ENCODE results near the gene CD99L2.
A peak's percentile ranks its signal among the peaks of the same experiment; 100 is the strongest.

Gene CD99L2, protein sequence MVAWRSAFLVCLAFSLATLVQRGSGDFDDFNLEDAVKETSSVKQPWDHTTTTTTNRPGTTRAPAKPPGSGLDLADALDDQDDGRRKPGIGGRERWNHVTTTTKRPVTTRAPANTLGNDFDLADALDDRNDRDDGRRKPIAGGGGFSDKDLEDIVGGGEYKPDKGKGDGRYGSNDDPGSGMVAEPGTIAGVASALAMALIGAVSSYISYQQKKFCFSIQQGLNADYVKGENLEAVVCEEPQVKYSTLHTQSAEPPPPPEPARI
- total RNA-seq = 18.8 reads per million, percentile 45 among the genes with 10 or more reads in this experiment

DNA sequence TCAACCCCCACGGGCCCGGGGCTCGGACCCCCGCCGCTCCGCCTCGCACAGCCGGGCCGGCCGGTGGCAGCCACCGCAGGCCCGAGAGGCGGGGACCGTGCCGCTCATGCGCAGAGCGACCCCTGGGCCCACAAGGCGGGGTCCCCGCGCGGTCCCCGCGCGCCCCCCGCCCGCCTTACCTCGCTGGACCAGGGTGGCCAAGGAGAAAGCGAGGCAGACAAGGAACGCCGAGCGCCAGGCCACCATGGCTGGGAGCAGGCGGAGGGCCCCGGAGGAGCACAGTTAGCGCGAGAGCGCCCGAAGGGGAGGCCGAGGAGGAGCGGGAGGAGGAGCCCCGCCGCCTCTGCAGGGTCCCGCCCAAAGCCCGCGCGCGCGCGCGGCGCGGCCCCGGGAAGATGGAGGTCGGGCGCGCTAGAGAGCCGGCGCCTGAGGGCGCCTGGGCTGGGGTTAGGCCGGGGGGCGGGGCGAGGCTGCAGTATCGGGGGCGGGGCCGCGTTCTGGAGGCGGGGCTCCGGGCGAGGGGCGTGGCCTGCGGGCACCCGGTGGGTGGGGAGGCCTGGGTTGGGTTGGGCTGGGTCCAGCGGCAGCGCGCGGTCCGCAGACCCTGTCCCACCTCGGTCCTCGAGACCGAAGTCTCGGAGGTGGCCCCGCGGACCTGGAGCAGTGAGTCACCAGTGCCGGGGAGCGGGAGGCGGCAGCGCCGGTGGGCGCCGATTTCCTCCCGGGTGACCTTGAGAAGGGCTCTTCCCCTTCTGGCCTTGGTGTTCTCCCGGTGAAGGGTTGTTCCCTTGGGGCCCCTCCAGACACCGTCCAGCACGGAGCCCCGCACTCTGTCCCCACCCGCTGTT is at the start of gene CD99L2:
CD99L2 (minus strand) TSS at position 326 of the 848 bp plus-strand sequence; CDS start at position 246, 80 bp downstream.
- peak; percentile 81 for DNase-seq

DNA sequence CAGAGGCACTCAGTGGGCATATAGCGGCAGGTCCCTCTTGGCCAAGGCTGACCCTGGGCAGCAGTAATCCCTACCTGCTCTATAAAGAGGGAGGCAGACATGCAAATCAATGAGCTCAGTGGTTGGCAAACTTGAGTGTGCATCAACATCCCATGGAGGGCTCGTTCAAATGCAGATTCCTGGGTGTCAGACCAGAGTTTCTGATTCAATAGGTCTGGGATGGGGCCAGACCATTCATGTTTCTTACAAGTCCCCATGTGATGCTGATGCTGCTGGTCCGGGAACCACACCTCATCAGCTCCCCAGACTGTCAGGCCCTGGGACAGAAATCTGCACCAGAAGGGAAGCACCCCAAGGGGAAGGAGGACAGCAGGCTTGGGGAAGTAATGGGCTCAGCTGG is 45.8 kb upstream of the CD99L2 start:
- no peak for DNase-seq

DNA sequence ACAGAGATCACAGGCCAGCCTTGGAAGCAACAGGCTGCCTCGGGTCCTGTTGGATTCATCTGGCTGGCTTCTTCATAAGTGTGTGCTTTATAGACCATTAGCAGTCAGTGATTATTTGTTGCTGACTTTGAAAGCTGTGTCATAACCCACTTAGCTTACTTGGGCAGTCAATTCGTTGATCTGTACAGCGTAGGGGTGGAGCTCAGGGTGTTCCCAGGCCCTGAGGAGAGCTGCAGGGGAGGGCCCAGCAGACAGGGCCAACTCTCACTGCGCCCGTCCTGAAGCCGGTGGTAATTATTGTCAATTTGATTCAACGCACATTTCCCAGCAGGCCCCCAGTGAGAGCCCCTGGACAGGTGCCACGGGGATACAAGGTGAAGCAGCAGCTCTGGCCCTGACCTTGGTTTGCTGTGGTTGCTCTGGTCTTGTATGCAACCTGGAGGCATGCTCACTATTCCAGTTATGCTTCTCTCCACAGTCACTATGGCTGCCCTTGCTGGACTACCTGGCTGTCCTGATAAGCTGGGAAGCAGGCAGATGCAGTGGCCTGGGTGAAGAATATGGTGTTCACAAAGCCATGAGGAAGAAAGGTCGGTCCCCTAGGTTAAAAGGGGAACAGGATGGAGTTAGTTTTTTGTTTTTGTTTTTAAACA is 44.6 kb upstream of the CD99L2 start:
- DNase-seq = no peak

DNA sequence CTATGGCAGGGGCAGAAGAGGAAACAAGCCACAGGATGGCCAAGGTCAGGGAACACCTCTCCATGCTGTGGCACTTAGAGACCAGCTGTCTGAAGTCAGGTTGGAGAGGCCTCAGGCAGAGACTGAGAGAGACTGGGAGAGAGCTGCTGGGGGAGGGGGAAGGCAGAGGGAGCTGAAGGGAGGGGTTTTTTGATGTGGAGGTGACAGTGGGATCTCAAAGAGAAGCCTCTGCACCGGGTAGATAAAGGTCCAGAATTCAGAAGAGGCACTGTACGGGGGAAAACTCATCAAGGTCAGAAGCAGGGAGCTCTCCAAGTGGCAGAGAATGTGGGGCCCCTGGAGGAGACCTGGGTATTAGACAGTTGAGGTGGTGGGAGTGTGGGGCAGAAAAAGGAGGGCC is 43.1 kb upstream of the CD99L2 start:
- DNase-seq = no peak

DNA sequence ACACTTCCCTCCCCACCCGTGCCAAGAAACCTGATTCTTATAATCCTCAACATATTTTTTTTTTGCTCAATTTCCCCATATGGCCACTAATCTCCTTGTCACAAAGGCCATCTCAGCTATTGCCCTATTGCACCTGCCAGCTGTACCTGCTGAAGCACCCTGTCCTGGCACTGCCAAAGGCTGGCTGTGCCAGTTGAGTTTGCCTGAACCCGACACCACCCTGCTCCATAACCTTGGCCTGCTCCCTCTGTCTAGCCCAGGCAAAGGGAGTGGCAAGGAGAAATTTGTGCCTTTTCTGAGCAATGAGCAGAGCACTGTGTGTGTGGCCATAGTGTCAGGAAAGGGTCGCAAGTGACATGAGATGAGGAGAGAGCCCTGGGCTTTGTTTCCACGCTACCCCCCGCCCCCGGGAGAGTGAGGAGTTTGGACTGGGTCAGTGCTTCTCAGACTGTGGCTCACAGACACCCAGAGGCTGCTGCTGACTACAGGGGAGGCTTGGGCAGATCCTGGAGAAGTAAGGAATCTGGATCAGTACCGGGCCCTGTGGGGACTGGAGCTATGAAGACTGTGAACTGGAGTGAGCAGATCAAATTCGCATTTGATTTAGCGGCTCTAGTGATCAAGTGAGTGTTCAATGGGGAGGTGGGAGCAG is 42.5 kb upstream of the CD99L2 start:
- DNase-seq = no peak

DNA sequence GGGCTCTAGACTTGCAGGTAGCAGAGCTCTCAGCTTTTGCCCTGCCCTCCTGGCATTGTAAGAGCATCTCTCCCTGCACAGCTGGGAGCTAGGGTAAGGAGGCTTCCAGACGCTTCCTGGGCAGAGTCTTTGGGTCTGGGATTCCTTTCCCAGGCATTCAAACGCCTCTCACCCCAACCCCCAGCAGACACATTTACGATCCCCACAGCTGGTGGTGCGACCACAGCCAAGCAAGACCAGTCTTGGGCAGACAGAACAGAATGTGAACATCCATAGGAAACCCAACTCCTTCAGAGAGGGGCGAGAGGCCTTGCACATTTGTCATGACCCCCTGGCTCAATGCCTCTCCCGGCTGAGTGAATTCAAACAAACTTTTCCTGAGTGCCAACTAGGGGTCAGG is 38.1 kb upstream of the CD99L2 start:
- DNase-seq = no peak

DNA sequence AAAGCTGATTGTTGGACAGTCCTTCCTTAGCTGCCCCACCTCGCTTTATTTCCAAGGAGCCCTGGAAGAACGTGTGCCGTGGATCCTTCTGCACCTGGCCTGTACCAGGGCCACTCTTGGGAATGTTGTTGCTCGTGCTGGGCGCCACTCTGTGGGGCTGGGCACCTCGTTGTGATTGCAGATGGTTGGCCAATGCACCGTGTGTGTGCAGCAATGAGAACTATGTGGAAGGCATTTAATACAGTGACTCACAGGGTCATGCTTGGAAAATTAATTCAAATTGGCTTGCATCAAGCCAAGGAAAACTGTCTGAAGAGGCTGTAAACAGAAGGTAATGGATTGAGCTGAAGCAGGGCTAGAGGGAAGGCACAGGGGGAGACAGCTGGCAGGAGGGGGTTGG is 37.0 kb upstream of the CD99L2 start:
- no peak for DNase-seq

DNA sequence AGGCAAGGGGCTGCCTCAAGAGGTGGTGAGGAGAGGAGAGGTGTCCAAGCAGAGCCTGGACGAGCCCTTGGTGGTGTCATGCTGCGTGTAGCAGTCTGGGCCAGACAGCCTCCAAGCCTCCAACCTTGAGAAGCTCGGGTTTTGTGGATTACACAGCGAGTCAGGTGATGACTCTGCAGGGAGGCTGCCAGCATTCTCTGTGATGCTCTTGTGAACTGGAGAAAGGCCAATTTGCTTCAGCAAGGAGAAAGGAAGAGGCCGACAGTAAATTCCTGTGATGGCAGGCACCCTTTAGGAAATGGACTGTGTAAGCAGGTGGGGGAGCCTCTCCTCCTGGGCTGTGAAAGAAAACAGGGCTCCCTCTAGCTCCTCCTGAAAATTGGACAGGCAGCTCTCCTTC is 36.0 kb upstream of the CD99L2 start:
- DNase-seq = no peak

DNA sequence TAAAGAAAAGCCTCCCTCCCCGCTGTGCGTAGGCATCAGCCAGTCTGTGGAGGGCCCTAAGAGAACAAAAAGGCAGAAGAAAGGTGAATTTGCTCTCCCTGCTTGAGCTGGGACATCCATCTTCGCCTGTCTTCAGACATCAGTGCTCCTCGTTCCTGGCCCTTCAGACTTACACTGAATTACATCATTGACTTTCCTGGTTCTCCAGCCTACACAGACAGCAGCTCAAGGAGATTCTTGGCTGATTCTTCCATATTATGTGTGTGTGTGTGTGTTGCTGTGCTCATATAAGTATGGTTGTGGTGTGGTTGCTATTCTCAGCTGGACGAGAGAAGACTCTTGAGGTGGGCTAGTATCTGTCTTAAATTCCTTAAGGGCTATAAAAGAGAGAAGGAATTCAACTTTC is 35.5 kb upstream of the CD99L2 start:
- no peak for DNase-seq

DNA sequence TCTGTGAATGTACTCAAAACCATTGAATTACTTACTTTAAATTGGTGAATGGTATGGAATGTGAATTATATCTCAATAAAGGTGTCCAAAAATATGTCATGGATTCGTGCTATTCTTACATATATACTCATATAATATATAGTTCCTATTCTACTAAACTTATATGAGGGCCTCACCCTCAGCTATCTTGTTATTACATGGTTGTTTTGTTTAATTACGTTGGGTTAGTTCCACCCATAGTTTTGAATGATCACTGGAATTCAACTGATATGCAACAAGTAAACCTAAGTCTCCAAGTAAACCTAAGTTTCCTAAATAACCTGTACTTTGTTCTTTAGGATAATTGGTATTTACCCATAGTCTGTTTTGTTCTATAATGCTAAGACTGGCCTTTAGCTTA is 30.6 kb upstream of the CD99L2 start:
- DNase-seq = no peak

DNA sequence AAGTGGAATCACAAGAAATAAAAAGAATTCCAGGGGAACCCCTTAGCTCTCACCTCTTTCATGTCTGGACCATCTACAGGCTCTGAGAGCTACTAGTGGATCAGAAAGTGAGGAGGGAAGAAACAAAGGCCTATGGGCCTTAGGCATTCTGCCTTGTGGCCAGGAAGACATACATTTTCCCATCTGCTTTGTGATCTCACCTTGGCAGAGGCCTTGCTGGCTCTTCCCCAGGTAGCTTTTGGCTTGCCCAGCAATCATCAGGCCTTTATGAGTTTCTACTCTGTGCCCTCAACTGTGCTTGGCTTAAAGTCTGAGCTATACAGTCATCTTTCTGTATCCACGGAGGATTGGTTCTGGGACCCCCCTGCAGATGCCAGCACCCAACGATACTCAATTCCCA is 28.3 kb upstream of the CD99L2 start:
- DNase-seq = no peak

DNA sequence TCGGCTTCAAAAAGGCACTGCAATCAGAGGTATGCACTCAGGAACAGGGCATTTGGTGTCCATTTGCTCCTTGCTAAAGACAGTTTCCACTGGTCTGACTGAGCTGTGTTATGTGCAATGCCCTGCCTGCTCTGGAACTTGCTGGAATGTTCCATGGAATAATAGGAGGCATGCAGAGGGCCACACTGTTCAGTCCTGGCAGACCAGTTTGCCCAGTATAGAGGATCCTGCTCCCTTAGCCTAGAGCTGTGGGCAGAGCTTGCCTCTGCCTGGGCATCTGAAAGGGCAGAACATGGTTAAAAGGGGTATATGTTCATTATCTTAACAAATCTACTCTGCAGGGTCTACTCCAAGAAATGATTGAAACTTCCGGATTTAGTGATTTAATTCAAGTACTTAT is 27.8 kb upstream of the CD99L2 start:
- DNase-seq = no peak

DNA sequence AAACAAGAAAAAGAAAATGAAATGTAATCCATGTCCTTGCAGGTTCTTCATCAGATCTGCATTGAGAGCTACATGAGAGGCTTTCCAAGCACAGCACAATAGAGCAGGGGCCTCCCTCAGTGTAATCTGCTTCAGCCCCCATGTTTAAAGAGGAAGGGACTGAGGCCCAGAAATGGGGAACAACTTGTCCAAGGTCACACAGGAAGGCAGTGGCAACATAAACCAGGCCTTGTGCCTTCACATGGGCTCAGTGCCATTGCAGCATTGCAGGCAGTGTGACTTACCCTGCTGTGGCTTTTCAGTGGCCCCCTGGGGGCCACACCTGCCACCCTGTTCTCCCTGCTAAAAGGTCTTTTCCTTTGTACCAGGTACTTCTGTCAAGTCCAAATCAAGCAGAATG is 20.9 kb upstream of the CD99L2 start:
- no peak for DNase-seq

DNA sequence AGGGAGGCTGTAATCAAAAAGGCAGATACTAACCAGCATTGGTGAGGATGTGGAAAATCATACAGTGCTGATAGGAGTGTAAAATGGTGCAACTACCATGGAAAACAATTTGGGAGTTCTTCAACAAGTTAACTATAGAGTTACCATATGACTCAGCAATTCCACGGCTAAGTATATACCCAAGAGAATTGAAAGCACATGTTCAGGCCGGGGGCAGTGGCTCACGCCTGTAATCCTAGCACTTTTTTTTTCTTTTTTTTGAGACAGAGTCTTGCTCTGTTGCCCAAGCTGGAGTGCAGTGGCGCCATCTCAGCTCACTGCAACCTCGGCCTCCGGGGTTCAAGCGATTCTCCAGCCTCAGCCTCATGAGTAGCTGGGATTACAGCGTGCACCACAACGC is 15.0 kb upstream of the CD99L2 start:
- no peak for DNase-seq

DNA sequence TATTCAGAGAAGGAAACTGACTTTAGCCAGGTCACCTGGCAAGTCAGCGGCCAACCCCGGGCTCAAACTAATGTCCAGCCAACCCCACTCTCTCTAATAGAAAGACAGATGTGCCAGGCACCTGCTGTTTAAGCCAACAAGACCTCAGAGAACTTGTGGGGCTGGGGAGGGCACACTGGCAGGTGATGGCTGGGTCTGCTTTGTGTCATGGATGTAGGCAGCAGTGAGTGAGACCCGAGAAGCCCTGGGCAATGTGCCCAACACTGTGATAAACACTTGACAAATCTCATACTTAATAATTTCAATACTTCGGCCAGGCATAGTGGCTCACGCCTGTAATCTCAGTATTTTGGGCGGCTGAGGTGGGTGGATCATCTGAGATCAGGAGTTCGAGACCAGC is 9.0 kb upstream of the CD99L2 start:
- DNase-seq = no peak

DNA sequence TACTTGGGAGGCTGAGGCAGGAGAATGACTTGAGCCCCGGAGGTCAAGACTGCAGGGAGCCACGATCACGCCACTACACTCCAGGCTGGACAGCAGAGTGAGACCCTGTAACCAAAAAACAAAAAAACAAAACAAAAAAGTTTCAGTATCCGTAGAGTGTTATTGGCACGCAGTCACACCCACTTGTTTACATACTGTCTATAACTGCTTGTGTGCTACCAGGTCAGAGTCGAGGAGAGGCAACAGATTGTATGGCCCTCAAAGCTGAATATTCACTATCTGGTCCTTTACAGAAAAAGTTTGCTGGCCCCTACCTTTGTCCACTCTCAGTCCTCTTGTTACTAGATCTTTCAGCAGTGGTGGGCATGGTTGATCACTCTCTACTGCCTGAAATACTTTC is 8.2 kb upstream of the CD99L2 start:
- DNase-seq = no peak

DNA sequence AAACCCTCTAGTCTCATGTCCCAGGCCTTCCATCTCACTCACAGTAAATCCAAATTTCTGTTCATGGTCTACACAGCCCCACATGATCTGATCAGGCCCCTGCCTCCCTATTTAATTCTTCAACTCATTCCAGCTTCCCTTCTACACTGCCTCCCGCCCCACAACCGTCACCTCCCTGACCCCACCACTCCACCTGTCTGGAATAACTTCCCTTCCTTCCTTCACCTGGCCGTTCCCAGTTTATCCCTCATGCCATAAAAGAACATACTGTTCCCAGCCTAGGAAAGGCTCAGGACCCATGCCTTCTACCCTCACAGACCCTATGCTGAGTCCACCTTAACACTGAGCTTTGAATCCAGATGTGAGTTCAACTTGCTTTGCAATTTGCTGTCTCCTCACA is 6.8 kb upstream of the CD99L2 start:
- no peak for DNase-seq

DNA sequence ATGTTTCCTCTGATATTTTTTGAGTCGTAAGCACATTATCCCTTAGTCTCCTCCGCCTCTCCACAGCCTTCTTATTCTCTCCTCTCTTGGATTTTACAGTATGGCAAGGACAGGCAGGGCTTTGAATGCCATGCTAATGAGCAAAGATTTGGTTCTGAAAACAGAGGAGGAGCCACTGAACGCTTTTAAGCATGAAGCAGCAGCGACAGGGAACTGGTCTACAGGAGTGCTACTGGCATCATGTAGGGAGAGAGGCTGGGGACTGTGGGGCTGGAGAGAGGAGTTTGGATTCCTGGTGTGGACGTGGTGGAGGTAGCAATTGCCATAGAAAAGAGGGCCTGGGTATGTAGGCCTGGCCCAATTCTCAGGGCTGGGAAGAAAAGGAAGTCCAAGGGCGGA is 4.6 kb upstream of the CD99L2 start:
- no peak for DNase-seq

DNA sequence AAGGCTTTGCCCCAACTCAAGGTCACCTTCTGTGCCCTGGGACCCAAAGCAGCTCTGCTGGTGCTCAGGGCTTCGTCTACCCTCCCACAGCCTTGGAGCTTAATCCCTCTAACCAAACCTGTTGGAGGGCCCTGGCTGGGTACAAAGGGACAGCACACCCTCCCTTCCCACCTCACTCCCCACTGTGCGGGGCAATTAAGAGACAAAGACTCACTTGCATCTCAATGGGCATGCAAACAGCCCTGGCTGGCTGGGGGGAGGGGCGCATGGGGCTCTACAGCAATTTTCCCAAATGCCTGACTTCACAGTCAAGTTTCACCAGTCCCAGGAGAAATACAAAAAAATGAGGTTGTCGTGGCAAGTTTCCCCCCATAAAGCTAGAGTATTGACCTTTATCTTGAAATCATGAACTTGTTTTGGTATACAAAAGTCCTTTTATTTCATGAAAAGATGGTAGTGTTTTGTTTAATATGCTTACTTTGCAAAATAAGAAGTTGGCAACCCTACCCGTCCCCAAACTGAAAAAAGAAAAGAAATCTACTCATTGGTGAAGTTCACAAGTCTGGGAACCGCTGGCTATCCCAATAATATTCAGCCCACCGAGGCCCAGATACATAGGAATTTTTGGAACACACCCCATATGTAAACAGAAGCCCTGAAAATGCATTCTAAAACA is 4.1 kb upstream of the CD99L2 start:
- DNase-seq = no peak

DNA sequence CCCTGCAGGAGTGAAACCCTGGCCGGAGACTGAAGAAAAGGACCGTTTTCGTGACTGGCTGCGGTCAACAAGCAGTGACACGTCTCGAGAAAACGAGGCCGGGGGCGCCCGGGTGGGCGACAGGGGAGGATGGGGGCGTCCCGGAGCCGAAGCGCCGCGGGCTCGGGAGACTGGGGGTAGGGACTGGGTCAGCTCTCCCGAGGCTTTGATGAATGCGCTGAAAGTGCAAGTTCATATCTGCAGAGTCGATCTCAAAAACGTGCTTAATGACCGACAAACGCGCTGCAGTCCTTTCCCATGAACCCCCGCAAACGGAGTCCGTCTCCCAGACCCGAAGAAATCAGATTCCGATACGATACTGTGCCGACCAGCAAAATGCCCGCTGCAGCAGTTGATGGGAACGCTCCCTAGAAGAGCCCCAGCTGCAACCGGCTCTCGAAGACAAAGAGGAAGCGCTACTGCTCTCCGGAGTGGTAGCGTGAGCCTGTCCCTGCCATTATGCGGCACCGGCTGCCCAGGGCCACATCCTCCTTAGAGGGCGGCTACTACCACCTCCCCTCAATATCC is 806 bp upstream of the CD99L2 start:
- peak; percentile 4 for DNase-seq

DNA sequence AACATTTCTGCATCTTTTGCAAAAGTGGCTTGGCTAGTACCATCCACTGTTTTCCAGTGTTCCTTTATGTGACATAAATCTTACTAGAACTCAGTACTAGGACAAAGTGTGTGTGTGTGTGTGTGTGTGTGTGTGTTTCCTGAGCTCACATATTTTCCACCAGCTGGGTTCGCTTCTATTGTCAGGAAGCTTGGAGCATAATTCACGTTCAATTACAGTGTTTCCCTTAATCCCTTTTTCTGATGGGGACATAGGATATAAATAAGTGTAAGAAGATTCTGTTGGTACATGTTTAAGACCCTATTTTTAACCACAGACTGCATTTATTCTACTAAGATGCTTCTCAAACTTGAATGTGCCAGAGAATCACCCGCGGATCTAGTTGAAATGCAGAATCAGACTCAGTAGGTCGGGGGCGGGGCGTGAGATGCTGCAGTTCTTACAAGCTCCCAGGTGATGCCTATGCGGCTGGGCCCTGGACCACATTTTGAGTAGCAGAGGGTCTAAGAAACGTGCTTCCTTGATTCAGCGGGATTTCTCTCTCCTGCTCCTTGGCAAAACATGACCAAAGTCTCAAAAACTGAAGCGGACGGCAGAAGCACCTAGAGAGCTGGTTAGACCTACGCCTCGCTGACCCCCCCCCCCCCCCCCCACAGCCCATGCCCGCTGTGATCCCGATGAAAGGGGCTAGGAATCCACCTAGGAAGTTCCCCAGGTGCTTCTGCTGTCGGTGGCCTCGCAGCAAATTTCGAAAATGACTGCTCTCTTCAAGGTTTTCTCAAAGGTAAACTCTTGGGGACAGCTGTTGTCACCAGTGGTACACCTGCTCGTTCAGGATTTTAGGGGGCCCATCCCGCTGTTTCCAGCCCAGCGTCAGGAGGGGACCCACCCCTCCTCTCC is 797 bp downstream of the CD99L2 start:
- DNase-seq = peak; percentile 15

Data from effector CD4-positive, alpha-beta T cell (primary cell).